Measurements from ENCODE around the gene SLIT3.

SLIT3 gene

GRCh38 chr5:168872246-168872645 lies 428.7 kb downstream of the SLIT3 start:
- Histone ChIP-seq H3K27ac (ENCODE audit: low read length) (no peak overlapping the region), H3K4me3 (ENCODE audit: low read length) (no peak overlapping the region), H3K27me3 (ENCODE audit: low read depth, low read length) (peaks cover 83% of the 10 kb centered on the region), H3K4me2 (ENCODE audit: low read length) (no peak overlapping the region), H2AFZ (ENCODE audit: low read depth, low read length) (no peak overlapping the region), H4K20me1 (ENCODE audit: insufficient read depth, low read length) (no peaks in the 10 kb centered on the region), H3K79me2 (ENCODE audit: low read length) (no peaks in the 10 kb centered on the region), H3K4me1 (ENCODE audit: low read length) (no peaks in the 10 kb centered on the region), H3K9me3 (ENCODE audit: insufficient read depth, low read length) (no peaks in the 10 kb centered on the region), H3K36me3 (replicated peaks; ENCODE audit: low read depth, low read length) (no peaks in the 10 kb centered on the region), H3K9ac (ENCODE audit: low read length) (no peak overlapping the region)
- TF ChIP-seq CTCF (IDR thresholded peaks at IDR 0.05; ENCODE audit: low read depth, low read length) = no peak
- TF ChIP-seq EZH2phosphoT487 (IDR thresholded peaks at IDR 0.05; ENCODE audit: low read depth) = no peak

GRCh38 chr5:168870910-168871309 lies 430.0 kb downstream of the SLIT3 start:
- no peak overlapping the region for H2AFZ ChIP-seq (ENCODE audit: low read depth, low read length)
- H3K4me2 ChIP-seq (ENCODE audit: low read length) = no peak overlapping the region
- H3K36me3 ChIP-seq (replicated peaks; ENCODE audit: low read depth, low read length) = no peaks in the 10 kb centered on the region
- no peaks in the 10 kb centered on the region for H4K20me1 ChIP-seq (ENCODE audit: insufficient read depth, low read length)
- peaks cover 84% of the 10 kb centered on the region for H3K27me3 ChIP-seq (ENCODE audit: low read depth, low read length)
- no peaks in the 10 kb centered on the region for H3K4me1 ChIP-seq (ENCODE audit: low read length)
- no peak overlapping the region for H3K9ac ChIP-seq (ENCODE audit: low read length)
- no peaks in the 10 kb centered on the region for H3K79me2 ChIP-seq (ENCODE audit: low read length)
- no peaks in the 10 kb centered on the region for H3K9me3 ChIP-seq (ENCODE audit: insufficient read depth, low read length)
- no peak overlapping the region for H3K27ac ChIP-seq (ENCODE audit: low read length)
- no peak overlapping the region for H3K4me3 ChIP-seq (ENCODE audit: low read length)
- no peak for TF ChIP-seq EZH2phosphoT487 (IDR thresholded peaks at IDR 0.05; ENCODE audit: low read depth)
- no peak for TF ChIP-seq CTCF (IDR thresholded peaks at IDR 0.05; ENCODE audit: low read depth, low read length)

GRCh38 chr5:168869615-168870227 lies 431.2 kb downstream of the SLIT3 start:
- Histone ChIP-seq H3K36me3 (replicated peaks; ENCODE audit: low read depth, low read length) (no peaks in the 10 kb centered on the region), H3K9me3 (ENCODE audit: insufficient read depth, low read length) (no peaks in the 10 kb centered on the region), H3K4me2 (ENCODE audit: low read length) (no peak overlapping the region), H3K79me2 (ENCODE audit: low read length) (no peaks in the 10 kb centered on the region), H3K4me3 (ENCODE audit: low read length) (no peak overlapping the region), H2AFZ (ENCODE audit: low read depth, low read length) (no peak overlapping the region), H3K9ac (ENCODE audit: low read length) (no peak overlapping the region), H4K20me1 (ENCODE audit: insufficient read depth, low read length) (no peaks in the 10 kb centered on the region), H3K4me1 (ENCODE audit: low read length) (no peaks in the 10 kb centered on the region), H3K27me3 (ENCODE audit: low read depth, low read length) (peaks cover 78% of the 10 kb centered on the region), H3K27ac (ENCODE audit: low read length) (no peak overlapping the region)
- no peak for TF ChIP-seq EZH2phosphoT487 (IDR thresholded peaks at IDR 0.05; ENCODE audit: low read depth)

GRCh38 chr5:168867241-168867640 lies 433.7 kb downstream of the SLIT3 start:
- H2AFZ ChIP-seq (ENCODE audit: low read depth, low read length) = no peak overlapping the region
- no peaks in the 10 kb centered on the region for H3K9me3 ChIP-seq (ENCODE audit: insufficient read depth, low read length)
- no peak overlapping the region for H3K9ac ChIP-seq (ENCODE audit: low read length)
- no peak overlapping the region for H3K4me2 ChIP-seq (ENCODE audit: low read length)
- no peaks in the 10 kb centered on the region for H3K4me1 ChIP-seq (ENCODE audit: low read length)
- no peaks in the 10 kb centered on the region for H4K20me1 ChIP-seq (ENCODE audit: insufficient read depth, low read length)
- TF ChIP-seq CTCF (IDR thresholded peaks at IDR 0.05; ENCODE audit: low read depth, low read length) (no peak), EZH2phosphoT487 (IDR thresholded peaks at IDR 0.05; ENCODE audit: low read depth) (no peak)
- no peak overlapping the region for H3K4me3 ChIP-seq (ENCODE audit: low read length)
- H3K36me3 ChIP-seq (replicated peaks; ENCODE audit: low read depth, low read length) = no peaks in the 10 kb centered on the region
- H3K27ac ChIP-seq (ENCODE audit: low read length) = no peak overlapping the region
- H3K79me2 ChIP-seq (ENCODE audit: low read length) = no peaks in the 10 kb centered on the region
- H3K27me3 ChIP-seq (ENCODE audit: low read depth, low read length) = peaks cover 71% of the 10 kb centered on the region
